NCI-H1048 (cell line): ENCODE results near the gene PDE11A.

Experiments
- DNase-seq: peaks from one replicate; lab custom pipeline; 2025; lab: John Stamatoyannopoulos, UW

Gene PDE11A

DNA sequence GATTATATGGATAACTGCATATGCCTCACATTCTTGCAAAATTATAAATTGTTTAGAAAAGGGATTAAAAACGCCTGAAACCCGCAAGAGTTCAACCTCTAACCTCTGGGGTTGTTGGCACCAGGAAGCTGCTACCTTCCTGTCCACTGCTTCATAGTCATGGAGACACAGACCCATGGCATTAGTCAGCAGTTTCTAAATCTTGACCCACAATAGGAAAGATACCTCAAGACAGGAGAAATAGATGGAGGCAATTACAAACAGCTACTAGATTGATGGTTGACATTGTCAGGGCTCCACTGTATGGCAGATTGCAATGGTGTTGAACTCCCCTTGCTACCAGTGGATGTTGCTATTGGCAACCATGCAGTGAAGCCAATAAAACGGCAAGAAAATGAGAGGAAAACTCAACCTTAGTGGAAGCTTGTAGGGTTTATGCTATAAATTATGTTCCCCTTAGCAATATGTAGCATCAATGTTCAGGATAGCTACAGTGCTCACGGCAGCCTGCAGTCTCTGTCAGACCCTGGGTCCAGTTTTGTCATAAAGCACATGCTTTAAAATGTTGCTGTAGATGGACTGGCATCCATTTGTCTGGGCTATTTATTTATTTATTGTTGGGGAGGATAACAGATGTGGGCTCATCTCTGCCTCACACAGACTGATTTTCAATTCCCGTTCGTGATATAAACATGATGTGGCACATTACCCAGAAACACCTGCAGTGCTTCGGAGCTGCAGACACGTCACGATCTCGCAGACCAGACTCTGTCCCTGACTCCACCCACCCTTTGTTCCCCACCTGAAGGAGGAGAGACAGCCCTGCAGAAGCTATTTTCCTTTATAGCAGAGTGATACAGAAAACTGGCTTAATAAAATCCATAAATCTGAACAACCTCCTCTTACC, 446.6 kb downstream of the PDE11A start:
- DNase-seq: no peak

DNA sequence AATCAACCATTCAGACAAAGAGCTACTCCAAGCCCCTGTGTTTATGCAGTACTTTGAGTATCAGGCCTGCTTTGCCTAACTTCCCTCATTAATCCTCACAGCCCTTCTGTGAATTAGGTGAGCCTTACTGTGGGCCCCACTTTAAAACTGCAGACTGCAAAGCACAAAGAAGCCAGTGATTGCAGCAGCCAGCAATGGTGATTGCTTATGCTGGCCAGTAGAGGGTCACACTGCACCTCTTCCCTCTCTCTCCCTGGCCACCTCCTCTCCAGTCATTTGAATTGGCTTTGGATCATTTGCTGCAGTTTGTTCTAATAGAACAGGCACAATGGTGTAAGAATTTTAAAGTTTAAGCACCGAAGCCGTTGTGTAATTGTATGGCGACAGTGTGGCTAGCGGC, 450.1 kb downstream of the PDE11A start:
- DNase-seq: peak; percentile 83

DNA sequence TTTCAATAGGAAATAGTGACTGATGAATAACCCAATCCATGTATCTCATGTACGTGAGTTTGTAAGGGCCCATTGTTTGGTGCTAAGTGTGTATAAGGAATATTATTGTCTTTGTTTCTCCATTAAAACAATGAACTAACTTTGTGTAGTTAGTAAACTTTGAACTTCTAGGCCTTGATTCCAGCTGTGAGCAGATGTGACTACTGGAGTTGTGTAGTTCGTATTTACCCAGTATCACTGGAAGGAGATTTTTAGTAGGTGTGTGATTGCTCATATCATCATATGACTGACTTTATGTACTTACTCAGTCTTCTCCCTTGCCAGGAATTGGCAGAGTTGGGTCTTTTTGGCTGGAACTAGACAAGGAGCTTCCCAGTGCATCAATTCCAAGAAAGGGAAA, 452.6 kb downstream of the PDE11A start:
- DNase-seq: no peak

DNA sequence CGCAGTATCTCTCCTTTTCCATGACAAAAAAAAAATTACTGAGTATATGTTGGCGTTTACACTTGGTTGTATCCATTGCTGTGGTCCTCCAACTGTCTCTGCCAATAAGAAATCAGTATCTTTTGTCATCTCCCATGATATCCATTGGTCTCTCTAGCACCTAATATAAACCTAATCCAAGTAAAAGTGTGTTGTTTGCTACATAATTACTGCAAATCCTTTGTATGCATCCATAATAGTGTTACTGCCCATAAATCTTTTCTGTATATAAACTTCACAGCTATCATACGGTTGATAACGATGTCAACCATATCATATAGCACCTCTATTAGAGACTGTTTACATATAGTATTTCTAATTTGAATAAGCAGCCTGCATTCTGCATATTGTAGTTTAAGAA, 453.1 kb downstream of the PDE11A start:
- no peak for DNase-seq

DNA sequence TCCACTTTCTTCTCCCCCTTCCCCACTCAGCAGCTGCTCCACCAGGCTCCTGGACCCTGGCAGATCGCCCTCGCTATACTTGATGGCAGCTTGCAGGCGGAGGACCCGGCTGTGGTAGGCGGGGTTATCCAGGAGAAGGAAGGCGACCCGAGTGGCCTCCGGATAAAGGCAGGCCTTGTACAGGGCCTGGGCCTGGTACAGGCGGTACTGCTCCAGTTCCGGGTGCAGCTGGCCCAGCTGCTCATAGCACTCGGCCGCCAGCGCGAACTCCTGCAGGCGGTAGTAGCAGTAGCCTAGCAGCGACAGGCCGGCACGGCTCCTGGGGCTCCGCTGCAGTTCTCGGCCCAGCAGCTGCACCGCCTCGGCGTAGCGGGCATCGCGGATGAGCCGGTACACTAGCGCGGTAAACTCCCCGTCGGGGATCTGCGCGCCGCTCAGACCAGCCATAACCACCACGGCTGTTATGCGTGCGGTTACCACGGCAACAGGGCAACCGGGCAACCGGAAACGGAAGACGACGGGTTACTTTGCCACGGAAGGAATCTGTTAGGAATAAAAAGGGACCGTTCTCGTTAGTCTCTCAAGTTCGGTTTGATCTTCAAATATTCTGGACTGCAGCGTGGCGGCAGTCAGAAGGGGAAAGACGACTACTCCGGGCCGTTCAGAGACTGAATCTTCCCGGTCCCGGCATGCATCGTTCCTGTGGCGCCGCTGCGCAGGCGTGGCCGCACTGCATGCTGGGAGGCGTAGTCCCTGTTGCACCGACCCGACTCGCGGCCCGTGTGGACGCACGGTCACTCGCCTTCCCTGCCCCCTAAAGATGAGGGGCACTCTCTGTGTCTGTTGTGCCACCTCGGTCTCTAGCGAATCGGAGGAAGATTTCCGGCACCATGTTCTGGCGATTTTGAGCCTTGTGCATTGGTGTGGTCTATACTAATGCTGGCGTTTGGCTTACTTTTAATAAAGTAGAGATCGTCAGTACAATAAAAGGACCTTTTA, 454.0 kb downstream of the PDE11A start:
- no peak for DNase-seq

DNA sequence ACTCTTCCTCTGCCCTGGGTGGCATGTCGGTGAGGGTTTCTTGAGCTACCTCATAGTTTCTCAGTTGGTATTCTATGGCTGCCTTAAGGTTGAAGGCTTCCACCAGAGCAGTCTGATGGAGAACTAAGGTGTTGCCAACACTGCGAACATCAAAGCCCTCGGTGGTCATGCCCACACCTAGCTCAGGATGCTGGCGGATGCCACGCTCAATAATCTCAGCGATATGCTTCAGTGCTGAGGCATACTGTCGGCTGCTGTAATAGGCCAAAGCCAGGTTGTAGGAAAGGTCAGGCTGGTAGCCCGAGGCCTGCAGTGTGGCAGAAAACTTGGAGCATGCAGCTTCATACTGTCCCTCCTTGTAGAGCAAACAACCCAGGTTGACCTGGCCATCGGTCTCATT, 454.7 kb downstream of the PDE11A start:
- DNase-seq: no peak

DNA sequence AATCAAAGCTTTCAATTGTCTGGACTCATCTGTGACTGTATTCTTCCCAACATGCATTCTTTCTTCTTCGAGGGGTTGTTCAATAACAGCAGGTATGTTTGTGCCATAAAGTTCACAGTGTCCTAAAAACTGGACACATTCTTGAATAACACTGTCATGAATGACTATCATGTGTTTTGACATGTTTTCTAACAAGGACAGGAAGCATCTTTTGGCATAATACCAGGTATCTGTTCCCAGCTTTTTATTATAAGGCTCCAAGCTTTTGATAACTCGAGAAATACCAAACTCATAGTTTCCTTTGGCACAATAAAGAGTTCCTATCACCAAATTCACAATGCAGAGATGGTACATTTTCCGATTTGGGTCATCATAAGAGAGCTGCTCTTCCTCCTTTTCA, 455.8 kb downstream of the PDE11A start:
- no peak for DNase-seq

DNA sequence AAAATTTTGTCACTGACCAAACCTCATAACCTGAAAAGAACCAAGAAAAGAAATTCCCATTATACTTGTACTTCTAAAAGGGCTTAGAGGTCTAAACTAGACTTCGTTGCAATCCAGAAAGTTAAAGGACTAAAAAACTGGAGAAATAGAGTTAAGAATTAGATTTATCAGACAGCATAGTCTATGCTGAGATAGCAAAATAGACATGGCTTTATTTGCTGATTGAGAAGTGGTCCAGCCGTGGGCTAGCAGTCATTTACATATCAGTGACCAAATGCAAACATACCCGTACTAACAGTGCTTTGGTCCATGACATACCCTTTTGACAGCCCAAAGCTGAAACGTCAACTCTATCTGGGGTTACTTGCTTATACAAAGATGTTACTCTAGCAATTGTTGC, 456.5 kb downstream of the PDE11A start:
- DNase-seq: no peak

DNA sequence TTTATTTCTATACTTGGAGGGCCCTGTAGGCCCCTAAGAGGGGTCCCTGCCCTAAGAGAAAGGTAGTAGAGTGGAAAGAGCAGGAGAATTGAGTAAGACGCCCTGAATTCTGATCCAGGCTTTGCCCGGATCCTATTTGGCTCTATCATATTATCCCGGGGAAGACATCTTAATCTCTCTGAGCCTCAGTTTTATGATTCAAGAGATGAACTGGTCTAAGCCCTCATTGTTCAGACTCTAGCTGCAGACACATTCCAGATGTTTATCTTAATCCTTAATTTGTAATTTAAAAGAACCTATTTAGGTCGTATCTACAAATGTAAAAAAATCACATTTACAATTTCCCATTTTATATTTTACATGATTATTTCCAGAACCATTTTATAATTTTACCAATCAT, 459.9 kb downstream of the PDE11A start:
- no peak for DNase-seq

DNA sequence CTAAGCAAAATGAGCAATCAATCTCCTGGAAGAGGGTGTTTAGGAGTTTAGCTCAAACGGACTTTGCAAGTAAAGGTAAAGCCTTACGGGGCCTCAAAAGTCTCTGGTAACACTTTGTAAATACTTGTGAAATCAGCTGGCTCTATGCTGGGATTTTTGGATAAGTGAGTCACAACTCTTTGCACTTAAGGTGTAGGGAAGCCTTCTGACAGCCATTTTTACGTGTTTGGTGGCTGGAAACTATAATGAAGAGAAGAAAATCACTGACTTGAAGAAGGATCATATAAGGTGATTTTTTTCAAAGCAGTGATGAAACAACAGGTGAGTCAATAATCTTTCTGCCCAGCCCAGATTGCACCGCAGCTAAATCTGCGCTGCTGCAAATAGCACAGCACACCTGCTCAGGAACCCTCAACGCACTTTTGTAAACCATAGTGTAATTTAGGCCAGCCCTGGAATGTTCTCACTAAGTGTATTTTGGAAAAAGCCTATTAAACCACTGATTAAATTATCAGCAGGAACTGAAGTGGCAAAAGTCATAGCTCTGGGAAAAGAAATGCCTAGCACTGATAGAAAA, 461.2 kb downstream of the PDE11A start:
- DNase-seq: no peak

DNA sequence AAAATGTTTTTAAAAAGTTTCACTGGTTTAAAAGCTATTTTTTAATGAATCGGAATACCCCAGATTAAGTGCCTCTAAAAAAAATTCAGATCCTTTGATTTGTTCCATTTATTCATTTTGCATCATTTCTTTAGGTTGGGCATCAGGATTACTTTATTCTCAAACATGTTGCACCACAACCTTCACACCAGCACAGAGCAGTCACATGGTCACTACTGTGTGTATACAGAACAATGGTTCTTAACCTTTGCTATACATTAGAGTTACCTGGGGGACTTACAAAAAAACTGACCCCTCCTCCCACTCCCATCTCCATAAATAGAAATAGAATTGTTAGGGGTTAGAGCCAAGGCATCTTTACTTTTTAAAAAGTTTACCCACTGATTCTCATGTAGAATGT, 461.8 kb downstream of the PDE11A start:
- no peak for DNase-seq

DNA sequence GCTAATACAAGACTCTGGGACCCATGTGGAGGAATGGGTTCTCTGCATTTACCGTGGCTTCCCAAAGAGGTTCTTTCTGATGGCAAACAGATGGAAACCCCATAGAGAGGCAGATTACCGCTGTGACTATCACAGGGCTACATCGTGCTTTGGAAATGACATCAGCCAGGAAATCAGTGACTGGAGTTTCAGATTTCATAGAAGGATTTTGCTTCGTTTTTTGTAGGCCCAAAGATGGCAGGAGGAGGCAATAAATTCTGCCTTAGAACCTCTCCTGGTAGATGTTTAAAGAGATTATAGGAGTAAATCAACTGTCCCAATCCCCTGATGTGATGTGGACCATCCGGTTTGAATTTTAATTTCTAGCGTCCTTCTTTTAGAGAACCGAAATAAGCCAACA, 465.9 kb downstream of the PDE11A start:
- no peak for DNase-seq

DNA sequence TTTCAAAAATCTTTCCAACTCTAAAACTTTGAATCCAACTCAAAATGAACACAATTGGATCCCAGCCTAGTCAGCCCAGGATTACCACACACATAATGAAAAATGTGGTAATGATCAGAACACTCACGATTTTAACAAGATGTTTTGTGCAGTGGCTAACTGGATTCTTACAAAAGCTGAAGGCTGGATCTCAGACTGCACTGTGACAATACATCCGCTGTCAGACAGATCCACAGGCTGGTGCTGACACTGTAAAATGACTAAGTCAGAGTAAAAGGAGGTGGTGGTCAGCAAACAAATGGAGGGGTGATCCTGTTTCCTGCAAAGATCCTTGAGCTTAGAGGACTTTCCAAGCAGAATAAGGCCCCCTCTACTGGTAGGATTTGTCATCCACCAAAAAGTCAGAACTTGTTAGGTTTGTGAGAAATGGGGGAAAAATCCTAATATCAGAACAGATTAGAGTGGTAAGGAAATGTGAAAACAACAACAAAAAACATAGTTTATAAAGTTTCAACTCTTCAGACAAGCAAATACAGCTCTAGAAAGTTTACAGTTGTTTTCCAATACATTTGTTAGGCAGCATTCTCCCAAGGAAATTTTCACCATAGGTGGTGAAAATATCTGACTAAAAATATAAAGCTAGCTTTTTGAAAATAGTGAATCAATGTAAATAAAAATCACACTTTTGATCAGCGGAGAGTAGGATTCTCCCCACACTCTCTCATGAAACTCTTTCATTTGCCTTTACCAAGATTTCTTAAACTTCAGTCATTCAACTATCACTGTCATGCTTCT, 468.1 kb downstream of the PDE11A start:
- peak; percentile 36 for DNase-seq

DNA sequence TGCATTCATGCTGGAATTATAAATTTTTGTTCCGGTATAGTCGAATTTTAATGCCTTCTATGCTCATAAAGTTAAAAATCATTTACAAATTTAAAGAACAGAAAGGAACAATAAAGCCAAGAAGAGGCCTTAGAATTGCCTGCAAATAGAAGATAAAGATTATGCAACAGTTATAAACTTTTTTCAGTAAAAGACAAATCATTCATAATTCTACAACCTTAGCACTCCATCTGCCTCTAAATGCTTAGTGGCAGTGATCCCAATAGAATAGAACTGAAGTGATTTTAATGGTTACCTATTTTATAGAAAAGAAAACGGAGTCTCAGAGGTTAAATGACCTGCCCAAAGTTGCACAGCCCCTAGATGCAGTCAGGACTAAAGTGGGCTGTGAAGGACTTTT, 468.8 kb downstream of the PDE11A start:
- no peak for DNase-seq

DNA sequence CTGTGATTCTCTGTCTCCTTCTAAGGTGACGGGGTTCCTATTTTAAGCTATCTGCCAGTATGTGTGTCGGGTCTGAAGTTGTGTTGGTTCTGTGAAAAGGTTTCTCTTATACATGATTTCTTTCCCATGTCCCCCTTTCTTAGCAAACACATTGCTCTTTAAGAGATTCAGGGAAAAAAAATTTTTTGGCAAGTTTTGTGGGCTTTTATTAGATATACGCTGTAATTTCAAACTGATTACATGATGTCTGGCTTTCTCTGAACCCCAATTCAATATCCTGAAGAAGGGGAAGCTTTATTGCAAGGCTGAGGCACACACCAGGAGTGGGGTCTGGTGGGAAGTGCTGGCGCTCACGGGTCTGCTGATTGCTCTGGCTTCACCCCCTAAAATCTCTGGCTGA, 469.4 kb downstream of the PDE11A start:
- DNase-seq: no peak

DNA sequence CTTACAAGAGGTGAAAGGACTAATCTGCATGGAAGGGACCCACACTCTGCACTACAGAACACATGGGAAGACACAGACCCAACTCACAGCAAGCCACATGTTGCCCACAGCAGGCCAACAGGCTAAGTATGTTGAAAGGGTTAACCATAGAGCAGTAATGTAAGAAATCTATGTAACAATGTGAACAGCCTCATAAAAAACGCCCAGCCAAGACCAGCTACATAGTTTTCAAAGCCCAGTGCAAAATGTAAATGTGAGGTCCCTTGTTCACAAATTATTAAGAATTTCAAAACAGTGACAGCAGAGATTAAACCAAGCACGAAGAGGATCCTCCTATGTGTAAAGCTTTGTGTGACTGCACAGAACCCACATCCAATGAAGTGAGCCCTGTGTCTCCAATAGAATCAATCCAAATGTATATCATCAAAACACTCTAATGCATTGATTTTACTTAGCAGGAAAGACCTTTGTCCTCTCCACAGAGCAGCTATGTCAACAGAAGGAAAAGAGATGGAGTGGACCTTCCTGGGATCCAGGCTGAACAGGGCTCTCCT, 469.9 kb downstream of the PDE11A start:
- DNase-seq: no peak

DNA sequence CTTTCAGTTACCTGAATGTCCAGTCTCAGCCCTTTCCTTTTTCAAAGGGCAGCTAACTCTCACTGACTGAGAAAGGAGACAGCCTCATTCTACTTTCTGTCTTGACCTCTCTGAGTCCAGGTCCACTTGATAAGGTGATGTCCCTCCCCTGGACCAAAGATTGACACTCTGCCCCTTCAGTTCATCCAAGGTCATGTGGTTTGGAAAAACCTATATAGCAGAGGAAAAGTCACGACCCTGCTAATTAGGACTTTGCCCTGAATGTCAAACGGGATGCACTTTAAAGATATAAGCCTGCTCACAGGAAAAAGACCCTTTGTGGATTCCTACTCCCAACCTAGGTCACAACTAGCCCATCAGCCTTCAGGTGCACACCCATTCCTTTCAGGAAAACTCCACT, 471.7 kb downstream of the PDE11A start:
- no peak for DNase-seq

DNA sequence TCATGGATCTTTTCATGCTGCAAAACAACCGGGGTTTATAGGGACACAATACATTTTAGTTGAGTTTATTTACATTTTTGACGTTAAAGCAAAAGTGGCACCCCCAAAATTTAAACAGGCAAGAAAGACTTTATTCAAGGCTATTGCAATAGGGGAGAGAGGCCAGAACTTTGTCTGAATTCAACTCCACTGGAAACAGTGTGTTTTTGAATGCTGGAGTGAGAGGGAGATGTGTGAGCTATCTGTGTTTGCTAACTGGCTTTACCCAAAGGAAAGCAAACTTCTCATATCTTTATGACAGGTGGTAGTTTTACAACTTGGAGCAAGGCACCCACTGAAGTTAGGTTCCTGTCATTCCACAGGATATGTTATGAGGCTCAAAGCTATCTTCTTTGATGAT, 472.6 kb downstream of the PDE11A start:
- DNase-seq: no peak

DNA sequence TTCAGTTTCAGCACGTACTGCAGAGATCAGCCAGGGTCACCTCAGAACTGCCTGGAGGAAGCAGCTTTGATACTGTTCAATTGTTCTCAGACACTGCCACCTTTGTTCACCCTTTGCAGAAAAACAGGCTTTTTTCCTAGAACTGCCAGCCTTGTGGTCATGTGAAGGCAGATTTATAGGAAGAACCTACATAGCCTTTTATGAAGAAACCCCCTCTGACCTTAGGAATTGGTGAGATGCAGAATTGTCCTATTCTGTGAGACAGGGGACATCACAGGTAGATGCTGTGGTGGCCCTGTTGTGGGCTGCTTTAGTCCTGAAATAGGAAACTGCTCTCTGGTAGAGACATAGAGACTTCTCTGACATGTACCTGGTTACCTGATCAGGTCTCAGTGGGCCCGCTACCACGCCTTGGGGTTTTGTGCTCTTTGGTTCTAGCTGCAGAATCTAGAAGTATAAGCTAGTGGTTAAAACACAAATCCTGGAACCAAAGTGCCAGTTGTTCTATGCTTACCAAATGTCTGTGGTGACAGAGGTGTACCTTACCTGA, 473.4 kb downstream of the PDE11A start:
- DNase-seq: no peak

DNA sequence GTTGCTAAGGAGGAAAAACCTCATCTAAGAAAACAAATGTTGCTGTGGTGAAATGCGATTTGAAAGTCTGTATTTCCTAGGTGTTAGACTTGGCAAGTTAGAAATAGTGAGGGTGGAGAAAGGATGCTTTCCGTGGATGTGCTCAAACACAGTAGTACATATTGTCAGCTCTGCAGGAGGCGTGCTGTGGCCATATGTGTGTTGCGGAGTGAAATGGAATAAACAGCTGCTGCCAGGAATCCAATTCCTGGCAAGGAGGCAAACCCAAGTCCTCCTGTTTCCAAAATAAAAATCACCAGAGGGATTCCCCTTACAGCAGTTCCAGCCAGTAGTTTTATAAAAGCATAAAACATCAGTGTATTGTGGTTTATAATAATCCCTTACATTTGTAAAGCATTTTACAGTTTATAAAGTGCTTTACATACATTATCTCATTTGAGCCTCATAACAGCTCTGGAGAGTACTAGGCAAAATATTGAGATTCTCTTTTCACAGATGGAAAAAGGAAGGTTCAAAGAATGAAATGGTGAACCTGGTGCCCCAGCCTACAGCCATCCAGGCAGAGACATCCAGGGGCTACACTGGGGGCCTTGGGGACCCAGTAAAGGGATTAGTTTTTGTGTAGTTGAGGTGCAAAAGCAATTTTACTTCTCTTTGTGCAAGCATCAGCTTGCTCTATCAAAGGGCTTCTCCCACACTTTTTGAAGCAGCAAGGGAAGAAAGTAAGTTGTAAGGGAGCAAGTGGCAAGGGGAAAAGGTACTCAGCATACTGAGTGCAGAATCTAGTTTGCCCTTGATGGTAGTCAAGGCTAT, 474.0 kb downstream of the PDE11A start:
- DNase-seq: no peak
